SK-N-SH (cell line): ENCODE measurements around the gene C3. TPM values are rescaled to one million over a fixed set of nuclear protein-coding genes. Genes with fewer than 3 reads are reported as not detected.
A peak's percentile ranks its signal among the peaks of the same experiment; 100 is the strongest.

Source experiments
- CTCF ChIA-PET: fragments of 300-600, 350-600 bp; formaldehyde crosslinking; extraction: SDS; loops from one replicate; lab custom pipeline; 2021; lab: Yijun Ruan, JAX
- POLR2A ChIA-PET: fragments of 350-600 bp; sonication (Branson Sonifier 250); formaldehyde crosslinking; extraction: SDS; loops from one replicate; lab custom pipeline; 2020; ENCODE audit warnings: antibody characterized with exemption, inconsistent platforms; lab: Yijun Ruan, JAX
- DNase-seq: peaks from one replicate; pipeline ENCODE4 v3.0.0; 2012
- H2AFZ ChIP-seq: fragments of 200-600 bp; sonication (generic); 2 replicates; pipeline ENCODE4 v1.8.1; 2016; ENCODE audit warnings: antibody characterized with exemption, mild to moderate bottlenecking, low read depth
- H3F3A ChIP-seq: fragments of 200-600 bp; sonication (generic); replicated peaks from 2 replicates; pipeline ENCODE3; 2016; ENCODE audit warnings: antibody characterized with exemption, mild to moderate bottlenecking; ENCODE audit not compliant: insufficient read depth
- H3K27ac ChIP-seq, 2 experiments: fragments of 200-500 bp in 1 of 2; fragments of 200-600 bp in 1 of 2; sonication (Bioruptor generic) in 1 of 2; sonication (generic), shearing (Covaris generic) in 1 of 2; 2 replicates each; pipeline versions ENCODE4 v1.5.1 to v1.6.1; 2014 to 2016; ENCODE audit warnings: low read depth in 2 of 2, inconsistent platforms in 1 of 2, low read length in 1 of 2, mild to moderate bottlenecking in 1 of 2, mixed read lengths in 1 of 2
- H3K27me3 ChIP-seq: fragments of 200-600 bp; sonication (generic), shearing (Covaris generic); 2 replicates; pipeline ENCODE4 v1.6.1; 2016; ENCODE audit warnings: mixed run types; ENCODE audit not compliant: insufficient read depth
- H3K36me3 ChIP-seq, 2 experiments: fragments of 200-500 bp in 1 of 2; fragments of 200-600 bp in 1 of 2; sonication (Bioruptor generic) in 1 of 2; sonication (generic) in 1 of 2; replicated peaks in 1 of 2; 2 replicates each; pipeline versions ENCODE3 to v1.5.1; 2014 to 2016; ENCODE audit warnings: low read length in 1 of 2, mild to moderate bottlenecking in 1 of 2; ENCODE audit not compliant: insufficient read depth in 2 of 2, control insufficient read depth in 1 of 2
- H3K4me1 ChIP-seq, 2 experiments: fragments of 200-500 bp in 1 of 2; fragments of 200-600 bp in 1 of 2; sonication (Bioruptor generic) in 1 of 2; sonication (generic), shearing (Covaris generic) in 1 of 2; 2 replicates each; pipeline versions ENCODE4 v1.5.1 to v1.6.1; 2014 to 2016; ENCODE audit warnings: low read depth in 1 of 2, low read length in 1 of 2, mixed run types in 1 of 2; ENCODE audit not compliant: insufficient read depth in 2 of 2, control insufficient read depth in 1 of 2
- H3K4me2 ChIP-seq: fragments of 200-600 bp; sonication (generic), shearing (Covaris generic); 2 replicates; pipeline ENCODE4 v1.6.1; 2017; ENCODE audit warnings: mixed run types
- H3K4me3 ChIP-seq, 2 experiments: fragments of 200-500 bp in 1 of 2; fragments of 200-600 bp in 1 of 2; sonication (Bioruptor generic) in 1 of 2; sonication (generic), shearing (Covaris generic) in 1 of 2; 2 replicates each; pipeline versions ENCODE4 v1.5.1 to v1.8.1; 2014 to 2016; ENCODE audit warnings: low read depth in 2 of 2, inconsistent platforms in 1 of 2, low read length in 1 of 2, mild to moderate bottlenecking in 1 of 2, mixed read lengths in 1 of 2, moderate library complexity in 1 of 2
- H3K79me2 ChIP-seq: fragments of 200-600 bp; sonication (generic); 2 replicates; pipeline ENCODE4 v1.8.1; 2017; ENCODE audit warnings: mild to moderate bottlenecking; ENCODE audit not compliant: insufficient read depth
- H3K9ac ChIP-seq: fragments of 200-600 bp; sonication (generic); 2 replicates; pipeline ENCODE4 v1.6.1; 2017; ENCODE audit warnings: mixed run types
- H3K9me2 ChIP-seq: fragments of 200-600 bp; sonication (generic); 2 replicates; pipeline ENCODE4 v1.6.1; 2017; ENCODE audit warnings: mixed run types
- H3K9me3 ChIP-seq: fragments of 200-600 bp; sonication (generic); 2 replicates; pipeline ENCODE4 v1.6.1; 2017; ENCODE audit warnings: mixed run types, mild to moderate bottlenecking, moderate library complexity
- H4K20me1 ChIP-seq: fragments of 200-600 bp; sonication (generic); 2 replicates; pipeline ENCODE4 v1.6.1; 2017; ENCODE audit warnings: mild to moderate bottlenecking, mixed run types; ENCODE audit not compliant: insufficient read depth
- CHD2 ChIP-seq: fragments of 150-350 bp; IDR thresholded peaks from 2 replicates; pipeline ENCODE4 v1.6.1; 2018; ENCODE audit warnings: low read length; ENCODE audit not compliant: partially characterized antibody
- EP300 ChIP-seq, 2 experiments: IDR thresholded peaks; 2 replicates each; pipeline versions ENCODE4 v1.4.0 to v1.6.1; 2012; ENCODE audit warnings: borderline replicate concordance in 1 of 2, low read depth in 1 of 2, low read length in 1 of 2
- MEF2A ChIP-seq: IDR thresholded peaks from 2 replicates; pipeline ENCODE4 v1.4.0; 2012; ENCODE audit warnings: low read depth, borderline replicate concordance
- MXI1 ChIP-seq: IDR thresholded peaks from 2 replicates; pipeline ENCODE4 v1.6.1; 2012; ENCODE audit warnings: mild to moderate bottlenecking, low read depth, low read length, improper control_type of control experiment
- RFX5 ChIP-seq: IDR thresholded peaks from 2 replicates; pipeline ENCODE4 v1.6.1; 2012; ENCODE audit warnings: mild to moderate bottlenecking, improper control_type of control experiment, low read length
- TCF12 ChIP-seq: IDR thresholded peaks from 2 replicates; pipeline ENCODE4 v1.4.0; 2012
- TEAD4 ChIP-seq: IDR thresholded peaks from 2 replicates; pipeline ENCODE4 v1.4.0; 2012; ENCODE audit warnings: mild to moderate bottlenecking, borderline replicate concordance; ENCODE audit not compliant: insufficient read depth
- WGBS: methylation state at CpG from one replicate; pipeline ENCODE4 v1.1.6; 2017; ENCODE audit warnings: low lambda C conversion rate; 5-methylcytosine and 5-hydroxymethylcytosine counted together
- polyA plus RNA-seq, 3 experiments: library from polyadenylated mRNA; depleted of rRNA; stranded (reverse); fragments of >200 nt; gene quantifications; 2 replicates each; pipeline ENCODE4 v1.2.3, GENCODE V29; 2012
- TF ChIP-seq, protein P1 (sequence below): IDR thresholded peaks from 2 replicates; pipeline ENCODE4 v1.4.0; 2012; ENCODE audit warnings: low read depth
- TF ChIP-seq, protein P2 (sequence below): IDR thresholded peaks from 2 replicates; pipeline ENCODE4 v1.6.1; 2012; ENCODE audit warnings: mild to moderate bottlenecking, low read depth, low read length, moderate library complexity
- TF ChIP-seq, protein P3 (sequence below): fragments of 150-350 bp; IDR thresholded peaks from 2 replicates; pipeline ENCODE4 v1.6.1; 2017; ENCODE audit warnings: antibody characterized with exemption, low read length, low read depth, borderline replicate concordance

C3 gene
- polyA plus RNA-seq, 1 of the 3 experiments (the other 2 are of a cell fraction), result 0.67 TPM

DNA sequence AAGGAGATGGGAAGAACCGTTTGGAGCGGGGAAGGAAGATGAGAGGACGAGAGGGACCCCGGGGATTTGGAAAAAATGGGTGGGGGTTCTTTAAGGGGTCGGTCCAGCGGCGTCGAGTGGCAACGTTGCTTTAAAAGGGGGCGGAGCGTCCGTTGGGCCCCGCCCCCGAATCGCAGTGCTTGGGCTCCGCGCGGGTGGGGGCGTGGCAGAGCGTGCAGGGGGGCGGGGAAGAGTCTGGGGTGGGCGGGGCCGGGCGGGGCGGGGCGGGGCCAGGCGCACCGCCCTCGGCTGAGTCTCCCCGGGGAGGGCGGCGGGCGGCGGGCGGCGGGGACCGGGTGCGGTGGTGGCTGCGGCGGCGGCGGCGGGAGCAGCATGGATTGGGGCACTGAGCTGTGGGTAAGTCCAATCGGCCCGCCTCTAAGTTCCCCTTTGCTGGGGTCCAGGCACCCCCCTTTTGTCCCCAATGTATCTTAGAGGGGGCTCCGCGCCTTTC lies 19.0 kb upstream of the C3 start, which contains the start of gene TRIP10:
TRIP10 (plus strand) TSS at position 291 of the 493 bp plus-strand sequence; CDS start at position 373, 82 bp downstream.
- Histone ChIP-seq H3K27ac (peak within 1 kb of the TSS; percentile 51 to 82; a peak in 3 of 4 replicates), H3F3A (peaks cover 35% of the 10 kb centered on the region), H3K9ac (peak within 1 kb of the TSS; percentile 79), H4K20me1 (no peaks in the 10 kb centered on the region), H2AFZ (peak within 1 kb of the TSS; percentile 97), H3K4me3 (peak within 1 kb of the TSS; percentile 89 to 98), H3K4me1 (peaks cover 23 to 29% of the 10 kb centered on the region in 2 experiments; a peak in 3 of 4 replicates), H3K79me2 (peaks cover 46% of the 10 kb centered on the region), H3K9me3 (no peaks in the 10 kb centered on the region), H3K36me3 (peaks cover 5 to 13% of the 10 kb centered on the region in 2 experiments), H3K4me2 (peak within 1 kb of the TSS; percentile 99), H3K27me3 (no peaks in the 10 kb centered on the region), H3K9me2 (no peaks in the 10 kb centered on the region)
- ChIA-PET POLR2A (no interaction called here), CTCF (interaction anchor here (1.4 to 2.0 kb wide), 2 partner anchors 10 to 124 kb away, joined by 3 to 24 read pairs; no protein-coding TSS in a partner anchor)
- 1% methylated on average over 17 of the region's 47 CpGs for WGBS
- peak; percentile 94 for DNase-seq
- TF ChIP-seq, protein P1, sequence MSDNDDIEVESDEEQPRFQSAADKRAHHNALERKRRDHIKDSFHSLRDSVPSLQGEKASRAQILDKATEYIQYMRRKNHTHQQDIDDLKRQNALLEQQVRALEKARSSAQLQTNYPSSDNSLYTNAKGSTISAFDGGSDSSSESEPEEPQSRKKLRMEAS, result peak; percentile 11; the same call in 1 of the 2 replicates
- TF ChIP-seq TCF12 (no peak), RFX5 (no peak)
- TF ChIP-seq, protein P2, sequence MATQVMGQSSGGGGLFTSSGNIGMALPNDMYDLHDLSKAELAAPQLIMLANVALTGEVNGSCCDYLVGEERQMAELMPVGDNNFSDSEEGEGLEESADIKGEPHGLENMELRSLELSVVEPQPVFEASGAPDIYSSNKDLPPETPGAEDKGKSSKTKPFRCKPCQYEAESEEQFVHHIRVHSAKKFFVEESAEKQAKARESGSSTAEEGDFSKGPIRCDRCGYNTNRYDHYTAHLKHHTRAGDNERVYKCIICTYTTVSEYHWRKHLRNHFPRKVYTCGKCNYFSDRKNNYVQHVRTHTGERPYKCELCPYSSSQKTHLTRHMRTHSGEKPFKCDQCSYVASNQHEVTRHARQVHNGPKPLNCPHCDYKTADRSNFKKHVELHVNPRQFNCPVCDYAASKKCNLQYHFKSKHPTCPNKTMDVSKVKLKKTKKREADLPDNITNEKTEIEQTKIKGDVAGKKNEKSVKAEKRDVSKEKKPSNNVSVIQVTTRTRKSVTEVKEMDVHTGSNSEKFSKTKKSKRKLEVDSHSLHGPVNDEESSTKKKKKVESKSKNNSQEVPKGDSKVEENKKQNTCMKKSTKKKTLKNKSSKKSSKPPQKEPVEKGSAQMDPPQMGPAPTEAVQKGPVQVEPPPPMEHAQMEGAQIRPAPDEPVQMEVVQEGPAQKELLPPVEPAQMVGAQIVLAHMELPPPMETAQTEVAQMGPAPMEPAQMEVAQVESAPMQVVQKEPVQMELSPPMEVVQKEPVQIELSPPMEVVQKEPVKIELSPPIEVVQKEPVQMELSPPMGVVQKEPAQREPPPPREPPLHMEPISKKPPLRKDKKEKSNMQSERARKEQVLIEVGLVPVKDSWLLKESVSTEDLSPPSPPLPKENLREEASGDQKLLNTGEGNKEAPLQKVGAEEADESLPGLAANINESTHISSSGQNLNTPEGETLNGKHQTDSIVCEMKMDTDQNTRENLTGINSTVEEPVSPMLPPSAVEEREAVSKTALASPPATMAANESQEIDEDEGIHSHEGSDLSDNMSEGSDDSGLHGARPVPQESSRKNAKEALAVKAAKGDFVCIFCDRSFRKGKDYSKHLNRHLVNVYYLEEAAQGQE, result no peak

DNA sequence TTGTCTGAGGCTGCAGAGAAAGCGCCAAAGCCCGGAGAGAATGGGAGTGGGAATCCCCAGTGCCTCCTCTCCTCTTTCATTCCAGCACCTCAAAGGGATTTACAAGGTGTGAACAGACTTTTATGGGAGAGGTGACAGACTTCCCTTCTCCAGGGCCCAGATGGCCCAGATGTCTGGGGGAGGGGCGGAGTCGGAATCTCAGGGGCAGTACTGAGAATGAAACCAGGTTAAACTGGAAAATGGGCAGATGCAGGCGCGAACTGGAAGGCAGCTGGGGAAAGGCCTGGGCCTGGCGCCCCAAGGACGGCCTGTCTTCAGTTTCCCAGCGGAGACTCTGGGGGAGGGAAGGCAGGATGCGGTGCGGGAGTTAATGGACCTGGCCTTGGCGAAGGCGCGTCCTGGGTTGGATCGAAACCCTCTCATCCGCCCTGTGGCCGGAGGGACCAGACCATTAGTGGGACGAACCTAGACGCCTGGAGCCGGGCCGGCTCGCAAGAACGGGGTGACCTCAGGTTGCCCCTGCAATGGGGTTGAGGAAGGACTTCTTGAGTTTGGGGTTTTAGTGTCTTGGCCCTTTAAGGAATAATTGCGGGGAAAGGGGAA lies 18.4 kb upstream of the C3 start:
- H2AFZ ChIP-seq, result peak overlapping the region; percentile 97
- CTCF ChIA-PET, result interaction anchor here (0.6 to 2.0 kb wide), 7 partner anchors 11 to 132 kb away, joined by 3 to 24 read pairs (median 3); no protein-coding TSS in a partner anchor
- no peak for TF ChIP-seq TCF12
- no peak for TF ChIP-seq MXI1
- no peak for TF ChIP-seq EP300 (IDR thresholded peaks at IDR 0.05; ENCODE audit: borderline replicate concordance in 1 of 2, low read depth in 1 of 2, low read length in 1 of 2)
- TF ChIP-seq MEF2A, result no peak
- TF ChIP-seq TEAD4, result no peak
- TF ChIP-seq CHD2, result no peak
- TF ChIP-seq, protein P3, sequence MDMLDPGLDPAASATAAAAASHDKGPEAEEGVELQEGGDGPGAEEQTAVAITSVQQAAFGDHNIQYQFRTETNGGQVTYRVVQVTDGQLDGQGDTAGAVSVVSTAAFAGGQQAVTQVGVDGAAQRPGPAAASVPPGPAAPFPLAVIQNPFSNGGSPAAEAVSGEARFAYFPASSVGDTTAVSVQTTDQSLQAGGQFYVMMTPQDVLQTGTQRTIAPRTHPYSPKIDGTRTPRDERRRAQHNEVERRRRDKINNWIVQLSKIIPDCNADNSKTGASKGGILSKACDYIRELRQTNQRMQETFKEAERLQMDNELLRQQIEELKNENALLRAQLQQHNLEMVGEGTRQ, result no peak
- WGBS, result 56% methylated on average over 23 of the region's 24 CpGs
- H3K27ac ChIP-seq, result peak overlapping the region; percentile 51 to 82; a peak in 3 of 4 replicates
- peaks cover 31% of the 10 kb centered on the region for H3F3A ChIP-seq
- H3K4me2 ChIP-seq, result peak overlapping the region; percentile 61; the same call in 1 of the 2 replicates
- no peaks in the 10 kb centered on the region for H3K27me3 ChIP-seq
- H3K79me2 ChIP-seq, result peaks cover 46% of the 10 kb centered on the region
- peaks cover 5 to 12% of the 10 kb centered on the region in 2 experiments for H3K36me3 ChIP-seq
- peaks cover 23% of the 10 kb centered on the region in 2 experiments; a peak in 3 of 4 replicates for H3K4me1 ChIP-seq
- H3K9me3 ChIP-seq, result no peaks in the 10 kb centered on the region
- no peak overlapping the region for H3K9ac ChIP-seq
- DNase-seq, result no peak
- POLR2A ChIA-PET, result interaction anchor here (0.6 kb wide), 1 partner anchor 110 kb away, joined by 4 read pairs; no protein-coding TSS in a partner anchor
- H3K9me2 ChIP-seq, result no peaks in the 10 kb centered on the region
- peak overlapping the region in 1 of 2 experiments; percentile 28; a peak in 2 of 4 replicates for H3K4me3 ChIP-seq
- no peaks in the 10 kb centered on the region for H4K20me1 ChIP-seq
